T-cell (primary cell): ENCODE measurements around the gene RUNX1. TPM values are rescaled to one million over a fixed set of nuclear protein-coding genes. Genes with fewer than 3 reads are reported as not detected.

ENCODE experiments used
- ATAC-seq, 4 experiments: fragments of 200-7000 bp in 3 of 4; fragments of 150-1000 bp in 1 of 4; cut with Tn5 transposase; replicated peaks in 1 of 4; 1 replicate in 3 of 4; 2 replicates in 1 of 4; pipeline ENCODE4 v1.10.0; 2021; ENCODE audit warnings: moderate library complexity in 3 of 4, mild to moderate bottlenecking in 2 of 4, moderate number of reproducible peaks in 1 of 4
- CTCF ChIA-PET, 2 donors: fragments of 300-600 bp; sonication (Branson Sonifier 250); formaldehyde crosslinking; loops; one replicate each; lab custom pipeline; 2022; ENCODE audit warnings: antibody characterized with exemption in 2 of 2; lab: Charles Lee
- POLR2A ChIA-PET, 2 donors: fragments of 300-600 bp; sonication (Branson Sonifier 250); formaldehyde crosslinking; loops; one replicate each; lab custom pipeline; 2022; ENCODE audit warnings: antibody characterized with exemption in 2 of 2; lab: Charles Lee
- DNase-seq, 35 experiments: peaks; one replicate each; pipeline versions ENCODE4 v3.0.0 to v3.0.0-alpha.2; 2013 to 2023
- H3K27ac ChIP-seq: one replicate; pipeline ENCODE4 v1.5.1; 2013; ENCODE audit warnings: low read length
- H3K27me3 ChIP-seq, 2 experiments: replicated peaks in 1 of 2; 1 replicate in 1 of 2; 2 replicates in 1 of 2; pipeline versions ENCODE4 v1.6.1 to v1.7.0; 2013; ENCODE audit warnings: low read length in 1 of 2, mixed read lengths in 1 of 2; ENCODE audit not compliant: control insufficient read depth in 2 of 2, insufficient read depth in 2 of 2; ENCODE audit errors: extremely low read depth in 1 of 2
- H3K36me3 ChIP-seq, 2 donors: 1 replicate in 1 of 2; 2 replicates in 1 of 2; pipeline versions ENCODE4 v1.6.1 to v1.7.0; 2013; ENCODE audit warnings: low read length in 1 of 2; ENCODE audit not compliant: control insufficient read depth in 2 of 2, insufficient read depth in 1 of 2; ENCODE audit errors: extremely low read depth in 1 of 2
- H3K4me1 ChIP-seq, 2 experiments: 1 replicate in 1 of 2; 2 replicates in 1 of 2; pipeline versions ENCODE4 v1.6.1 to v1.7.0; 2013; ENCODE audit warnings: low read length in 2 of 2, mixed read lengths in 1 of 2; ENCODE audit not compliant: insufficient read depth in 2 of 2, control insufficient read depth in 1 of 2; ENCODE audit errors: extremely low read depth in 1 of 2
- H3K4me3 ChIP-seq, 2 donors: 1 replicate in 1 of 2; 2 replicates in 1 of 2; pipeline versions ENCODE4 v1.5.1 to v1.7.0; 2013; ENCODE audit warnings: mild to moderate bottlenecking in 2 of 2, low read length in 1 of 2, moderate library complexity in 1 of 2; ENCODE audit not compliant: control insufficient read depth in 1 of 2; ENCODE audit errors: extremely low read depth in 1 of 2
- H3K9me3 ChIP-seq: 2 replicates; pipeline ENCODE4 v1.7.0; 2013
- H3K27ac Mint-ChIP-seq, 2 donors: one replicate each; pipeline ENCODE4 v1.8.0; 2020 to 2021; ENCODE audit warnings: mild to moderate bottlenecking in 2 of 2, mixed read lengths in 2 of 2
- H3K27me3 Mint-ChIP-seq, 2 donors: one replicate each; pipeline ENCODE4 v1.8.0; 2021 to 2022; ENCODE audit warnings: mixed read lengths in 2 of 2
- H3K36me3 Mint-ChIP-seq: one replicate; pipeline ENCODE4 v1.8.0; 2021; ENCODE audit warnings: mixed read lengths
- H3K4me1 Mint-ChIP-seq, 3 donors: one replicate each; pipeline ENCODE4 v1.8.0; 2020 to 2022; ENCODE audit warnings: mixed read lengths in 3 of 3, mild to moderate bottlenecking in 1 of 3
- H3K4me3 Mint-ChIP-seq, 3 donors: one replicate each; pipeline ENCODE4 v1.8.0; 2020 to 2022; ENCODE audit warnings: mild to moderate bottlenecking in 3 of 3, mixed read lengths in 3 of 3, moderate library complexity in 3 of 3
- H3K9me3 Mint-ChIP-seq, 3 donors: one replicate each; pipeline ENCODE4 v1.8.0; 2020 to 2022; ENCODE audit warnings: mixed read lengths in 3 of 3
- WGBS: methylation state at CpG from one replicate; pipeline ENCODE4 v1.1.5; 2013; ENCODE audit warnings: missing lambda C conversion rate; ENCODE audit not compliant: insufficient coverage; 5-methylcytosine and 5-hydroxymethylcytosine counted together
- total RNA-seq, 35 experiments: library from RNA in 6 of 35; stranded (reverse) in 6 of 35; fragments of 120-200 nt in 1 of 35; gene quantifications; one replicate each; pipeline versions ENCODE4 v1.2.1 to v1.2.4 and lab custom pipeline; 2013 to 2026

Gene RUNX1
- total RNA-seq, 5 donors from 2014 or later (not counting 1 experiment from before 2014, with no cell fraction given): 87.0 to 117 (median 104) TPM

DNA sequence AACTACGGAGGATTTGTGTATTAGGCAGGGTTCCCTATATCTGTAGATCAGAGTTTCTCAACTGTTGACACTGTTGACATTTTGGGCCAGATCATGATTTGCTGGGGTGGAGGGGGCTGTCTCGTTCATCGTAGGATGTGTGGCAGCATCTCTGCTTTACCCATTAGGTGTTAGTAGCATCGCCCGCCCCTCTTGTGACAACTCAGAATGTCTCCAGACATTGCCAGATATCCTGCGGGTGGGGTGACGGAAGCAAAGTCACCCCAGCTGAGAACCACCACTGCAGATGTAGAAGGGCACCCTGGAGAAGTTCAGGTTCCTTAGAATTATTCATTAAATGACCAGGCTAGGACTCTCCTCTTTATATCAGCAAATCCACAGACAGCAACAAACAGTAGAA is 254.4 kb downstream of the RUNX1 start:
- Mint-ChIP-seq H3K9me3 (no peaks in the 10 kb centered on the region), H3K27ac (peak overlapping the region in 1 of 2 donors; percentile 29), H3K27me3 (no peaks in the 10 kb centered on the region), H3K36me3 (peaks cover 67% of the 10 kb centered on the region), H3K4me1 (peaks cover 0 to 4% (median 0%) of the 10 kb centered on the region in 3 donors), H3K4me3 (no peak overlapping the region)
- ChIA-PET POLR2A (no interaction called here), CTCF (no interaction called here)
- Histone ChIP-seq H3K9me3 (no peaks in the 10 kb centered on the region), H3K27ac (no peak overlapping the region), H3K4me1 (no peaks in the 10 kb centered on the region), H3K4me3 (no peak overlapping the region), H3K27me3 (no peaks in the 10 kb centered on the region), H3K36me3 (peaks cover 15 to 87% of the 10 kb centered on the region in 2 donors)
- ATAC-seq (no peak), DNase-seq (no peak)
- WGBS: 97% methylated on average over 6 of the region's 7 CpGs

DNA sequence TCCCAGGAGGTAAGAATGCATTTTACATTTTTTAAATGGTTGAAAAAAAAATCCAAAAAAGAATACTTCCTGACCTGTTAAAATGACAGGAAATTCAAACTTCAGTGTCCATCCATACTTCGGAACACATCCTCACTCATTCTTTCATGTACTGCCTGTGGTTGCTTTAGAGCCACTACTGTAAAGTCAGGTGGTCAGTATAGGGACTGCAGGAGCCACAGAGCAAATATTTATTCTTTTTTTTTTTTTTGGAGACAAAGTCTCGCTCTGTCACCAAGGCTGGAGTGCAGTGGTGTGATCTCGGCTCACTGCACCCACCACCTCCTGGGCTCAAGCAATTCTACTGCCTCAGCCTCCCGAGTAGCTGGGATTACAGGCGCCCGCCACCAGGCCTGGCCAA is 255.6 kb downstream of the RUNX1 start:
- H3K4me3 ChIP-seq: no peak overlapping the region
- no CpG with 5 or more reads among the region's 6 CpGs for WGBS
- no peaks in the 10 kb centered on the region for H3K27me3 ChIP-seq
- Mint-ChIP-seq H3K27me3 (no peaks in the 10 kb centered on the region), H3K4me1 (no peaks in the 10 kb centered on the region), H3K27ac (no peak overlapping the region), H3K4me3 (no peak overlapping the region), H3K36me3 (peaks cover 65% of the 10 kb centered on the region), H3K9me3 (no peaks in the 10 kb centered on the region)
- no peaks in the 10 kb centered on the region for H3K4me1 ChIP-seq
- no peak overlapping the region for H3K27ac ChIP-seq
- CTCF ChIA-PET: no interaction called here
- ATAC-seq (no peak), DNase-seq (no peak)
- H3K9me3 ChIP-seq: no peaks in the 10 kb centered on the region
- POLR2A ChIA-PET: no interaction called here
- H3K36me3 ChIP-seq: peaks cover 11 to 75% of the 10 kb centered on the region in 2 donors

- no peak for DNase-seq
- peak in 1 of 4 experiments; percentile 10 for ATAC-seq
- H3K4me1 Mint-ChIP-seq: no peaks in the 10 kb centered on the region
- 97% methylated on average over 23 of the region's 27 CpGs for WGBS
- Histone ChIP-seq H3K4me3 (no peak overlapping the region), H3K4me1 (no peaks in the 10 kb centered on the region), H3K36me3 (peaks cover 11 to 67% of the 10 kb centered on the region in 2 donors), H3K27ac (no peak overlapping the region), H3K9me3 (no peaks in the 10 kb centered on the region), H3K27me3 (no peaks in the 10 kb centered on the region)
- H3K27me3 Mint-ChIP-seq: no peaks in the 10 kb centered on the region
- H3K27ac Mint-ChIP-seq: no peak overlapping the region
- ChIA-PET POLR2A (no interaction called here), CTCF (no interaction called here)
- H3K36me3 Mint-ChIP-seq: peaks cover 59% of the 10 kb centered on the region
- no peak overlapping the region for H3K4me3 Mint-ChIP-seq
- no peaks in the 10 kb centered on the region for H3K9me3 Mint-ChIP-seq
Observed at GRCh38 chr21:34792504-34793089, 256.5 kb downstream of the RUNX1 start.

DNA sequence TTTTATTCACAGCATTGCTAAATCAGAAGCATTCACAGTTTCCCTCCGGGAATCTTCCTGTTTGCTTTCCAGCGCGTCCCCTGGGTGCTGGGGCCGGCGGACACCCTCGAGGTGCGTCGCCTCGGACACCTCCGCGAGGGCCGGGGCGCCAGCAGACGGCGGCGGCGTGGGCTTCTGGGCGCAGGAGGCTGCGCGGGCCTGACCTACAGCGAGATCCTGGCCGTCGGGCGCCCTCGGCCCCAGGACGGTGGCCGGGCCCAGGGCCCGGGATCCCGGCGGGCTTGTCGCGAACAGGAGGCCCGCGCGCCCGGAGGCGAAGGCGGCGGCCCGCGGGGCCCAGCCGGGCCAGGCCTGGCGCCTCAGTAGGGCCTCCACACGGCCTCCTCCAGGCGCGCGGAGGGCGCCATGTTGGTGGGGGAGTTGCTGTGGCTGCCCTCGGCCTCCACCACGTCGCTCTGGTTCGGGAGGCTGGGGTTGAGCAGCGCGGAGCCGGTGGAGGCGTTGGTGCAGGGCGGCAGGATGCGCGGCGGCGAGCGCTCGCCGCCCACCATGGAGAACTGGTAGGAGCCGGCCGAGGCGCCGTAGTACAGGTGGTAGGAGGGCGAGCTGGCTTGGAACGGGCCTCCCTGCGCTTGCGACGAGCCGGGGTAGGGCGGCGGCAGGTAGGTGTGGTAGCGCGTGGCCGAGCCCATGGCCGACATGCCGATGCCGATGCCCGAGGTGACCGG is 257.2 kb downstream of the RUNX1 start:
- Mint-ChIP-seq H3K36me3 (peaks cover 54% of the 10 kb centered on the region), H3K27ac (no peak overlapping the region), H3K4me3 (no peak overlapping the region), H3K9me3 (no peaks in the 10 kb centered on the region), H3K27me3 (no peaks in the 10 kb centered on the region), H3K4me1 (no peaks in the 10 kb centered on the region)
- no peaks in the 10 kb centered on the region for H3K27me3 ChIP-seq
- ChIA-PET CTCF (no interaction called here), POLR2A (interaction anchor here in 1 of 2 donors (0.6 kb wide), 1 partner anchor 156 kb away, joined by 3 read pairs; no protein-coding TSS in a partner anchor)
- H3K4me1 ChIP-seq: no peaks in the 10 kb centered on the region
- H3K9me3 ChIP-seq: no peaks in the 10 kb centered on the region
- 98% methylated on average over 64 of the region's 84 CpGs for WGBS
- DNase-seq (no peak), ATAC-seq (peak in 1 of 4 experiments; percentile 16)
- H3K4me3 ChIP-seq: no peak overlapping the region
- H3K36me3 ChIP-seq: peaks cover 11 to 60% of the 10 kb centered on the region in 2 donors
- no peak overlapping the region for H3K27ac ChIP-seq

DNA sequence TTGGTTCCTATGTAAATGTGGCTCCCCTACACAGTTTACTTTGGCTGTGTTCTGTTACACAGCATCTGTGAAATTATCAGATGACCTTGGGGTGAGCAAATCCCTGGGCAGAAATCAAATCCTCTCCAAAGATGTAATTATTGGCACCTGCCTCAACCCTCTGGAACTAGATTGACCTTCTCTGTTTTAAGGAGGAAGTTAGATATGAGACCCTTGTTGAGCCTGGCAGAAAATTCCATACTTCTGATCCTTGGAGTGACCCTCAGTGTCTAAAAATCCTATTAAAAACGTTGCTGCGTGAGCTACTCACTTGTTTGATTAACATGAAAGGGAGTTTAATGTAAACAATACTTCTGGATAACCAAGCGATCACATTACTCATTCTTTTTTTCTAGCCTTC is 258.3 kb downstream of the RUNX1 start:
- H3K27ac Mint-ChIP-seq: no peak overlapping the region
- POLR2A ChIA-PET: no interaction called here
- no peaks in the 10 kb centered on the region for H3K4me1 ChIP-seq
- H3K4me1 Mint-ChIP-seq: no peaks in the 10 kb centered on the region
- H3K27ac ChIP-seq: no peak overlapping the region
- no peak for ATAC-seq
- CTCF ChIA-PET: no interaction called here
- no peak overlapping the region for H3K4me3 ChIP-seq
- H3K9me3 ChIP-seq: no peaks in the 10 kb centered on the region
- no CpG with 5 or more reads among the region's 3 CpGs for WGBS
- H3K27me3 Mint-ChIP-seq: no peaks in the 10 kb centered on the region
- peaks cover 11 to 49% of the 10 kb centered on the region in 2 donors for H3K36me3 ChIP-seq
- no peaks in the 10 kb centered on the region for H3K9me3 Mint-ChIP-seq
- no peak overlapping the region for H3K4me3 Mint-ChIP-seq
- no peak for DNase-seq
- H3K27me3 ChIP-seq: no peaks in the 10 kb centered on the region
- H3K36me3 Mint-ChIP-seq: peaks cover 43% of the 10 kb centered on the region

DNA sequence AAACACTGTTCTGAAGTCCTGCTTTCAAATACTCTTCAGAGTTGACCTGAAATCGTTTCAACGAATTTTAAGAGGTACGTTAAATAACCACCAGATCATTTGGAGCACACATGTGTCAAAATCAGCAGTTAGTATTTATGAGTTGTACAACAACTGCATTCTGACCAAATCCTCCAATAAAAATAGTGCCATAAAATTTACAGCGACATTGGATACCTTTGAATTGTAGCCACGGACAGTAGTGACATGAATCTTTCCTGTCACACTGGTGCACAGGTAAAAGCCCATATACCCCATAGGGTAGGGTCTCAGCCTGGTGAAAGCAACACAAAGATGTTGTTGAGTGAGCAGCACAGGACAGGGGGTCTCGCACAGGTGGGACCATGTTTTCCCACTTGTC is 258.8 kb downstream of the RUNX1 start:
- Mint-ChIP-seq H3K9me3 (no peaks in the 10 kb centered on the region), H3K36me3 (peaks cover 38% of the 10 kb centered on the region), H3K4me3 (no peak overlapping the region), H3K27me3 (no peaks in the 10 kb centered on the region), H3K27ac (no peak overlapping the region), H3K4me1 (no peaks in the 10 kb centered on the region)
- DNase-seq (no peak), ATAC-seq (no peak)
- CTCF ChIA-PET: no interaction called here
- H3K9me3 ChIP-seq: no peaks in the 10 kb centered on the region
- WGBS: 100% methylated on average over 1 of the region's 6 CpGs
- no peak overlapping the region for H3K4me3 ChIP-seq
- POLR2A ChIA-PET: no interaction called here
- peaks cover 11 to 44% of the 10 kb centered on the region in 2 donors for H3K36me3 ChIP-seq
- no peaks in the 10 kb centered on the region for H3K4me1 ChIP-seq
- no peak overlapping the region for H3K27ac ChIP-seq
- no peaks in the 10 kb centered on the region for H3K27me3 ChIP-seq
